Stomach smooth muscle (tissue), 2 donors: Measurements from ENCODE around the gene IL10RA.
A peak's percentile ranks its signal among the peaks of the same experiment; 100 is the strongest.
"Not testable (repeated sequence)": the region's sequence is repeated elsewhere in the genome, so short reads cannot be mapped to it uniquely, and the experiment has no call there.

Source experiments
- H3K27ac ChIP-seq: one replicate; pipeline ENCODE4 v1.7.0; 2013; ENCODE audit warnings: mild to moderate bottlenecking, low read length, inconsistent platforms
- H3K27me3 ChIP-seq, 2 donors: one replicate each; pipeline ENCODE4 v1.7.0; 2013; ENCODE audit warnings: low read length in 2 of 2; ENCODE audit not compliant: insufficient read depth in 2 of 2, control insufficient read depth in 1 of 2
- H3K36me3 ChIP-seq, 2 donors: one replicate each; pipeline ENCODE4 v1.7.0; 2013; ENCODE audit warnings: low read length in 2 of 2; ENCODE audit not compliant: control insufficient read depth in 2 of 2, insufficient read depth in 2 of 2
- H3K4me1 ChIP-seq: one replicate; pipeline ENCODE4 v1.7.0; 2013; ENCODE audit warnings: low read length; ENCODE audit not compliant: control insufficient read depth, insufficient read depth
- H3K4me3 ChIP-seq, 2 donors: one replicate each; pipeline ENCODE4 v1.7.0; 2013; ENCODE audit warnings: low read length in 2 of 2
- H3K9ac ChIP-seq, 2 donors: one replicate each; pipeline ENCODE4 v1.7.0; 2013; ENCODE audit warnings: low read length in 2 of 2, mild to moderate bottlenecking in 1 of 2
- H3K9me3 ChIP-seq, 2 donors: one replicate each; pipeline ENCODE4 v1.7.0; 2013; ENCODE audit warnings: low read length in 2 of 2; ENCODE audit not compliant: control insufficient read depth in 2 of 2
- donor health status: healthy.
- donor health status: Pancreatic carcinoma.

Gene IL10RA

GRCh38 chr11:117978291-117978910 is 7.8 kb upstream of the IL10RA start:
- not testable (repeated sequence) for H3K4me3 ChIP-seq, H3K27ac ChIP-seq, H3K9ac ChIP-seq, H3K27me3 ChIP-seq, H3K36me3 ChIP-seq, H3K4me1 ChIP-seq, H3K9me3 ChIP-seq

GRCh38 chr11:117978991-117979390 is 7.2 kb upstream of the IL10RA start:
- no peaks in the 10 kb centered on the region for H3K27me3 ChIP-seq
- no peaks in the 10 kb centered on the region for H3K36me3 ChIP-seq
- no peaks in the 10 kb centered on the region for H3K4me1 ChIP-seq
- H3K4me3 ChIP-seq = no peak overlapping the region
- H3K27ac ChIP-seq = no peak overlapping the region
- no peaks in the 10 kb centered on the region for H3K9me3 ChIP-seq
- no peak overlapping the region for H3K9ac ChIP-seq

GRCh38 chr11:117979481-117980211 is 6.5 kb upstream of the IL10RA start:
- Histone ChIP-seq H3K27ac (no peak overlapping the region), H3K9ac (no peak overlapping the region), H3K4me1 (no peaks in the 10 kb centered on the region)

GRCh38 chr11:117980280-117980679 is 5.9 kb upstream of the IL10RA start:
- Histone ChIP-seq H3K9ac (no peak overlapping the region), H3K9me3 (no peaks in the 10 kb centered on the region), H3K4me1 (no peaks in the 10 kb centered on the region), H3K4me3 (no peak overlapping the region), H3K27me3 (no peaks in the 10 kb centered on the region), H3K27ac (no peak overlapping the region), H3K36me3 (no peaks in the 10 kb centered on the region)

More at GRCh38 chr11:117979481-117980211, 6.5 kb upstream of the IL10RA start:
- Histone ChIP-seq H3K36me3 (no peaks in the 10 kb centered on the region), H3K4me3 (no peak overlapping the region), H3K9me3 (no peaks in the 10 kb centered on the region), H3K27me3 (no peaks in the 10 kb centered on the region)

- Histone ChIP-seq H3K4me1 (peaks cover 1% of the 10 kb centered on the region), H3K27ac (no peak overlapping the region), H3K27me3 (no peaks in the 10 kb centered on the region), H3K4me3 (no peak overlapping the region), H3K9ac (no peak overlapping the region), H3K36me3 (no peaks in the 10 kb centered on the region), H3K9me3 (no peaks in the 10 kb centered on the region)
These were observed 5.5 kb upstream of the IL10RA start for GRCh38 chr11:117980720-117981119.

GRCh38 chr11:117983163-117983475 is 3.1 kb upstream of the IL10RA start:
- Histone ChIP-seq H3K27ac (no peak overlapping the region), H3K36me3 (no peaks in the 10 kb centered on the region)

GRCh38 chr11:117984476-117984875 is 1.7 kb upstream of the IL10RA start:
- Histone ChIP-seq H3K36me3 (no peaks in the 10 kb centered on the region), H3K9ac (no peak overlapping the region), H3K4me3 (no peak overlapping the region), H3K27me3 (no peaks in the 10 kb centered on the region), H3K9me3 (no peaks in the 10 kb centered on the region), H3K4me1 (peaks cover 26% of the 10 kb centered on the region), H3K27ac (peak overlapping the region; percentile 11)

More at GRCh38 chr11:117983163-117983475, 3.1 kb upstream of the IL10RA start:
- Histone ChIP-seq H3K27me3 (no peaks in the 10 kb centered on the region), H3K4me1 (peaks cover 19% of the 10 kb centered on the region), H3K9ac (no peak overlapping the region), H3K9me3 (no peaks in the 10 kb centered on the region), H3K4me3 (no peak overlapping the region)

GRCh38 chr11:117986981-117987574 is 884 bp downstream of the IL10RA start:
- Histone ChIP-seq H3K9ac (peak overlapping the region; percentile 22 to 75), H3K27ac (no peak overlapping the region)

GRCh38 chr11:117989351-117990102 is 3.3 kb downstream of the IL10RA start:
- H3K9me3 ChIP-seq = no peaks in the 10 kb centered on the region
- H3K27ac ChIP-seq = no peak overlapping the region
- H3K27me3 ChIP-seq = no peaks in the 10 kb centered on the region
- H3K36me3 ChIP-seq = no peaks in the 10 kb centered on the region
- peak overlapping the region in 1 of 2 donors; percentile 40 for H3K4me3 ChIP-seq
- peaks cover 32% of the 10 kb centered on the region for H3K4me1 ChIP-seq
- no peak overlapping the region for H3K9ac ChIP-seq

More at GRCh38 chr11:117986981-117987574, 884 bp downstream of the IL10RA start:
- H3K4me1 ChIP-seq = peaks cover 32% of the 10 kb centered on the region
- H3K36me3 ChIP-seq = no peaks in the 10 kb centered on the region
- peak overlapping the region in 1 of 2 donors; percentile 78 for H3K4me3 ChIP-seq
- no peaks in the 10 kb centered on the region for H3K9me3 ChIP-seq
- no peaks in the 10 kb centered on the region for H3K27me3 ChIP-seq

- Histone ChIP-seq H3K9me3 (no peaks in the 10 kb centered on the region), H3K36me3 (peaks cover 0 to 8% of the 10 kb centered on the region in 2 donors), H3K27ac (no peak overlapping the region), H3K27me3 (no peaks in the 10 kb centered on the region), H3K4me1 (peaks cover 18% of the 10 kb centered on the region), H3K9ac (no peak overlapping the region), H3K4me3 (no peak overlapping the region)
These were observed 5.9 kb downstream of the IL10RA start for GRCh38 chr11:117992136-117992535.
